Measurements from ENCODE around the gene DCAF11. TPM values are rescaled to one million over a fixed set of nuclear protein-coding genes. Genes with fewer than 3 reads are reported as not detected.

The DCAF11 gene
- total RNA-seq, 1 donor from 2014 or later, result 30.7 TPM

Small RNA genes lying within 50 kb of the gene (microRNA-seq; reads per million reads assigned to microRNA genes)
- not detected for gene MIR7703 (ENCODE audit: borderline number of aligned reads)

Other genes with a start within 250 kb of the DCAF11 start
- 16.8 to 18.2 TPM (median 16.9 TPM) in 3 replicates for gene DHRS4, start 161.0 kb upstream of the DCAF11 start, total RNA-seq
- gene DHRS4L2, start 125.8 kb upstream of the DCAF11 start, total RNA-seq, result 11.9 to 17.7 TPM (median 13.9 TPM) in 3 replicates
- gene CARMIL3, start 62.8 kb upstream of the DCAF11 start, total RNA-seq, result 0.34 to 0.60 TPM (median 0.54 TPM) in 3 replicates
- gene CPNE6, start 43.2 kb upstream of the DCAF11 start, total RNA-seq, result not detected in 3 replicates
- gene PCK2, start 20.5 kb upstream of the DCAF11 start, total RNA-seq, result 18.7 to 126 TPM (median 118 TPM) in 3 replicates
- 1.2 to 1.6 TPM (median 1.3 TPM) in 3 replicates for gene NRL, start 172 bp downstream of the DCAF11 start, total RNA-seq
- gene FITM1, start 15.9 kb downstream of the DCAF11 start, total RNA-seq, result 0.27 TPM in 1 of 3 replicates, not detected in the others
- 59.2 to 76.1 TPM (median 64.9 TPM) in 3 replicates for gene PSME1, start 21.4 kb downstream of the DCAF11 start, total RNA-seq
- 14.0 to 15.3 TPM (median 14.8 TPM) in 3 replicates for gene EMC9, start 26.8 kb downstream of the DCAF11 start, total RNA-seq
- 53.6 to 78.7 TPM (median 59.7 TPM) in 3 replicates for gene PSME2, start 31.8 kb downstream of the DCAF11 start, total RNA-seq
- gene RNF31, start 32.7 kb downstream of the DCAF11 start, total RNA-seq, result 38.8 to 50.6 TPM (median 45.8 TPM) in 3 replicates
- 28.9 to 38.4 TPM (median 37.8 TPM) in 3 replicates for gene IRF9, start 46.5 kb downstream of the DCAF11 start, total RNA-seq
- 4.4 to 7.9 TPM (median 5.0 TPM) in 3 replicates for gene REC8, start 57.3 kb downstream of the DCAF11 start, total RNA-seq
- gene IPO4, start 74.0 kb downstream of the DCAF11 start, total RNA-seq, result 26.7 to 46.2 TPM (median 27.4 TPM) in 3 replicates
- gene TM9SF1, start 80.7 kb downstream of the DCAF11 start, total RNA-seq, result 60.3 to 92.0 TPM (median 61.0 TPM) in 3 replicates
- gene TSSK4, start 90.9 kb downstream of the DCAF11 start, total RNA-seq, result 0.46 TPM in 1 of 3 replicates, not detected in the others
- 33.1 to 36.1 TPM (median 35.3 TPM) in 3 replicates for gene CHMP4A, start 98.7 kb downstream of the DCAF11 start, total RNA-seq
- 23.2 to 25.7 TPM (median 23.6 TPM) in 3 replicates for gene MDP1, start 101.3 kb downstream of the DCAF11 start, total RNA-seq
- gene NEDD8, start 117.6 kb downstream of the DCAF11 start, total RNA-seq, result 154 to 169 TPM (median 159 TPM) in 3 replicates
- gene GMPR2, start 118.2 kb downstream of the DCAF11 start, total RNA-seq, result 43.1 to 66.5 TPM (median 47.9 TPM) in 3 replicates
- 60.1 to 85.5 TPM (median 72.6 TPM) in 3 replicates for gene TINF2, start 127.8 kb downstream of the DCAF11 start, total RNA-seq
- 3.2 to 5.0 TPM (median 3.3 TPM) in 3 replicates for gene TGM1, start 148.4 kb downstream of the DCAF11 start, total RNA-seq
- 27.0 to 34.9 TPM (median 27.4 TPM) in 3 replicates for gene RABGGTA, start 156.8 kb downstream of the DCAF11 start, total RNA-seq
- gene DHRS1, start 185.0 kb downstream of the DCAF11 start, total RNA-seq, result 25.6 to 41.4 TPM (median 29.3 TPM) in 3 replicates
- 19.4 to 30.4 TPM (median 20.7 TPM) in 3 replicates for gene NOP9, start 185.1 kb downstream of the DCAF11 start, total RNA-seq
- not detected in 3 replicates for gene CIDEB, start 193.2 kb downstream of the DCAF11 start, total RNA-seq
- 8.8 to 18.4 TPM (median 9.1 TPM) in 3 replicates for gene LTB4R2, start 195.4 kb downstream of the DCAF11 start, total RNA-seq
- 6.1 to 12.0 TPM (median 7.3 TPM) in 3 replicates for gene LTB4R, start 196.7 kb downstream of the DCAF11 start, total RNA-seq
- gene ADCY4, start 220.3 kb downstream of the DCAF11 start, total RNA-seq, result 1.5 to 5.2 TPM (median 3.3 TPM) in 3 replicates
- 0.80 to 1.3 TPM (median 0.90 TPM) in 3 replicates for gene RIPK3, start 225.2 kb downstream of the DCAF11 start, total RNA-seq

All from chondrocyte (in vitro differentiated cells).